ENCODE data around the gene LZTR1.

- no peak for TF ChIP-seq CTCF (IDR thresholded peaks at IDR 0.05)
- no peak for TF ChIP-seq POLR2AphosphoS5 (IDR thresholded peaks at IDR 0.05)
Observed at GRCh38 chr22:20974336-20974955, 7.7 kb upstream of the LZTR1 start.
